Endodermal cell (in vitro differentiated cells): ENCODE results near the gene CYP26B1. TPM values are rescaled to one million over a fixed set of nuclear protein-coding genes. Genes with fewer than 3 reads are reported as not detected.

Experiments
- DNase-seq: peaks from one replicate; pipeline ENCODE4 v3.0.0-alpha.2; 2017
- H3K27ac ChIP-seq: 2 replicates; pipeline ENCODE4 v1.5.1; 2013; ENCODE audit warnings: mild to moderate bottlenecking, low read depth, low read length, moderate library complexity
- H3K27me3 ChIP-seq: 2 replicates; pipeline ENCODE4 v1.6.1; 2013; ENCODE audit warnings: mild to moderate bottlenecking, low read length, moderate library complexity; ENCODE audit not compliant: insufficient read depth, control insufficient read depth, poor library complexity, severe bottlenecking
- H3K36me3 ChIP-seq: 2 replicates; pipeline ENCODE4 v1.7.0; 2013; ENCODE audit warnings: mild to moderate bottlenecking, low read length, moderate library complexity; ENCODE audit not compliant: control insufficient read depth, insufficient read depth
- H3K4me1 ChIP-seq: one replicate; pipeline ENCODE4 v1.7.0; 2013; ENCODE audit warnings: low read length; ENCODE audit not compliant: control insufficient read depth, insufficient read depth
- H3K4me3 ChIP-seq: 2 replicates; pipeline ENCODE4 v1.5.1; 2013; ENCODE audit warnings: mild to moderate bottlenecking, low read length, moderate library complexity
- H3K9ac ChIP-seq: 2 replicates; pipeline ENCODE4 v1.6.1; 2013; ENCODE audit warnings: mild to moderate bottlenecking, low read length, moderate library complexity; ENCODE audit not compliant: poor library complexity, severe bottlenecking; ENCODE audit errors: extremely low read depth
- H3K9me3 ChIP-seq: 2 replicates; pipeline ENCODE4 v1.6.1; 2013; ENCODE audit warnings: mild to moderate bottlenecking, low read length, moderate library complexity; ENCODE audit not compliant: control insufficient read depth
- H3K27ac Mint-ChIP-seq: 2 replicates; pipeline ENCODE4 v1.8.0; 2020; ENCODE audit warnings: mixed read lengths
- H3K27me3 Mint-ChIP-seq: 2 replicates; pipeline ENCODE4 v1.8.0; 2021; ENCODE audit warnings: mild to moderate bottlenecking, mixed read lengths; ENCODE audit not compliant: insufficient read depth
- H3K36me3 Mint-ChIP-seq: 2 replicates; pipeline ENCODE4 v1.8.0; 2020; ENCODE audit warnings: low read depth, mixed read lengths
- H3K4me1 Mint-ChIP-seq: 2 replicates; pipeline ENCODE4 v1.8.0; 2020; ENCODE audit warnings: mixed read lengths
- H3K4me3 Mint-ChIP-seq: 2 replicates; pipeline ENCODE4 v1.8.0; 2020; ENCODE audit warnings: mild to moderate bottlenecking, moderate library complexity, mixed read lengths
- H3K9me3 Mint-ChIP-seq: 2 replicates; pipeline ENCODE4 v1.8.0; 2020; ENCODE audit warnings: mild to moderate bottlenecking, mixed read lengths
- WGBS, 2 experiments: methylation state at CpG; one replicate each; pipeline versions ENCODE4 v1.1.5 to v1.1.7; 2013; ENCODE audit warnings: missing lambda C conversion rate in 2 of 2, mixed read lengths in 1 of 2; ENCODE audit not compliant: insufficient coverage in 1 of 2, insufficient read length in 1 of 2; 5-methylcytosine and 5-hydroxymethylcytosine counted together
- total RNA-seq, 2 donors: library from RNA; stranded (reverse); fragmentation: NEBNext Ultra II Directional in 1 of 2; extraction: Animal tissue kit (Norgen Biotek cat#: 25700) in 1 of 2; gene quantifications; 2 replicates in 1 of 2; 3 replicates in 1 of 2; pipeline ENCODE4 v1.2.1, GENCODE V29; 2021
- TF ChIP-seq, protein P1 (sequence below): fragments of 200-600 bp; sonication (generic); conservative IDR thresholded peaks from 2 replicates; pipeline ENCODE4 v1.5.0; 2021; ENCODE audit warnings: antibody characterized with exemption, mild to moderate bottlenecking

The CYP26B1 gene
- total RNA-seq, 2 donors from 2014 or later = 0.09 to 0.91 TPM

DNA sequence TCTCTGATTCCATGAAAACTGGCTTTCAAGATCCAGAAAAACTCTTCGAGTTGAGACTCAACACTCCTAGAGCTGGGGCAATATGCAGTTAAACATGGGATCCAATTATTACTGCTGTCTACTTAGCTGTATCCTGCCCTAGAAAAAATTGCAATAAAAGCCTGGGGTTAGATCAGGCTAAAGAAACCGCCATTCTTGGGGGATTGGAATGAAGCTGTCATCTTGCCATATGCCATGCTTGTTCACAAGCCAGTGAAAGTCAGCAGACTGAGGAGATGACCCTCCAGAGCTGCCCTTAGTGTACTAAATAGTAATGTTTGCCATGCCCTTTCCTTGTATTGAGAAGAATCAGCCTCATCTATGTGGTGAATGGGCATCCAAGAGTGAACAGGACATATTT is 30.9 kb upstream of the CYP26B1 start:
- H3K27ac ChIP-seq = no peak overlapping the region
- H3K4me1 Mint-ChIP-seq = peaks cover 8% of the 10 kb centered on the region
- no peaks in the 10 kb centered on the region for H3K27me3 Mint-ChIP-seq
- H3K9me3 Mint-ChIP-seq = no peaks in the 10 kb centered on the region
- no peaks in the 10 kb centered on the region for H3K9me3 ChIP-seq
- H3K36me3 Mint-ChIP-seq = peaks cover 49% of the 10 kb centered on the region
- H3K27ac Mint-ChIP-seq = no peak overlapping the region
- H3K4me1 ChIP-seq = peaks cover 8% of the 10 kb centered on the region
- no peak for DNase-seq
- no peak overlapping the region for H3K9ac ChIP-seq
- TF ChIP-seq, protein P1, sequence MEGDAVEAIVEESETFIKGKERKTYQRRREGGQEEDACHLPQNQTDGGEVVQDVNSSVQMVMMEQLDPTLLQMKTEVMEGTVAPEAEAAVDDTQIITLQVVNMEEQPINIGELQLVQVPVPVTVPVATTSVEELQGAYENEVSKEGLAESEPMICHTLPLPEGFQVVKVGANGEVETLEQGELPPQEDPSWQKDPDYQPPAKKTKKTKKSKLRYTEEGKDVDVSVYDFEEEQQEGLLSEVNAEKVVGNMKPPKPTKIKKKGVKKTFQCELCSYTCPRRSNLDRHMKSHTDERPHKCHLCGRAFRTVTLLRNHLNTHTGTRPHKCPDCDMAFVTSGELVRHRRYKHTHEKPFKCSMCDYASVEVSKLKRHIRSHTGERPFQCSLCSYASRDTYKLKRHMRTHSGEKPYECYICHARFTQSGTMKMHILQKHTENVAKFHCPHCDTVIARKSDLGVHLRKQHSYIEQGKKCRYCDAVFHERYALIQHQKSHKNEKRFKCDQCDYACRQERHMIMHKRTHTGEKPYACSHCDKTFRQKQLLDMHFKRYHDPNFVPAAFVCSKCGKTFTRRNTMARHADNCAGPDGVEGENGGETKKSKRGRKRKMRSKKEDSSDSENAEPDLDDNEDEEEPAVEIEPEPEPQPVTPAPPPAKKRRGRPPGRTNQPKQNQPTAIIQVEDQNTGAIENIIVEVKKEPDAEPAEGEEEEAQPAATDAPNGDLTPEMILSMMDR = no peak
- H3K27me3 ChIP-seq = no peaks in the 10 kb centered on the region
- no peak overlapping the region for H3K4me3 ChIP-seq
- 92 to 98% methylated on average over 2 of the region's 2 CpGs for WGBS, 2 experiments
- H3K36me3 ChIP-seq = peaks cover 36% of the 10 kb centered on the region
- no peak overlapping the region for H3K4me3 Mint-ChIP-seq

DNA sequence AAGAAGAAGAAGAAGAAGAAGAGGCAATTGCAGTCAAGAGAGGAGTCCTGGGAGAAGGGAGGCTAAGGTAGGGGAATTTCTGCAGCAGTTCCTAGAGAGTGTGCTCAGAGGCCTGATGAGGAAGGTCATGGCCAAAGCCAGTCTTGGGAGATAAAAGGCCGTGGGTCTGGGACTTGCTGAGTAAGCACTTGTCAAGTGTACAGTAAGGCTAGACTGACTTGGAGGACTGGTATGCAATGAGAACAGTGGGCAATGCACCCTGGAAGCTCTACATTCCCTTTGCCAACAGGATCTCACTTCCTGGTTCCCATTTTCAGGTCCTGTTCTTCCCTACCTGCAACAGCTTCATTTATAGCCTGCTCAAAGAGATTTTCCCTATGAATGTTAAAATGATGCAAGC is 28.6 kb upstream of the CYP26B1 start:
- Mint-ChIP-seq H3K27me3 (no peaks in the 10 kb centered on the region), H3K9me3 (no peaks in the 10 kb centered on the region), H3K4me1 (peaks cover 12% of the 10 kb centered on the region), H3K27ac (no peak overlapping the region), H3K4me3 (no peak overlapping the region), H3K36me3 (peaks cover 33% of the 10 kb centered on the region)
- Histone ChIP-seq H3K27ac (no peak overlapping the region), H3K9ac (no peak overlapping the region), H3K4me3 (no peak overlapping the region), H3K9me3 (no peaks in the 10 kb centered on the region), H3K4me1 (peaks cover 9% of the 10 kb centered on the region), H3K36me3 (peaks cover 36% of the 10 kb centered on the region), H3K27me3 (no peaks in the 10 kb centered on the region)
- 71 to 83% methylated on average over 1 of the region's 1 CpG for WGBS, 2 experiments
- TF ChIP-seq, protein P1 = no peak
- no peak for DNase-seq

DNA sequence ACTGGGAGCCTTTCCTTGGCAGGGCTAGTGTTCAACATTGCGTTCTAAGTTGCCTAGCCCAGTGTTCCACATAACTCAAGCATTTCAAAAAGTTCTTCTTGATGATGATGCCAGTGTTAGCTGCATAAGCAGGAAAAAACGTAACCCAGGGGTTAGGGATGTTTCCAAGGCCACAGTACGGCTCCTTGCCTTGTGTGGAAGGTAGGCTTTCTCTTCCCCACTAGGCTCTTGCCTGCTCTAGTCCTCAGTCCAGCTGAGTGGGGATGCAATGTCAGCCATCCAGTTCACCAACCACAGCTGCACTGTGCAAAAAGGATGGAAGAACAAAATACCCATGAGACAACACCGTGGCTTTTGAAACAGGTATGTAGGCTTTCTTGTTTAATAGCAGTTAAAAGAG is 28.0 kb upstream of the CYP26B1 start:
- H3K9me3 Mint-ChIP-seq = no peaks in the 10 kb centered on the region
- TF ChIP-seq, protein P1 = no peak
- H3K4me1 Mint-ChIP-seq = peaks cover 12% of the 10 kb centered on the region
- H3K36me3 Mint-ChIP-seq = peaks cover 30% of the 10 kb centered on the region
- Histone ChIP-seq H3K36me3 (peaks cover 36% of the 10 kb centered on the region), H3K4me3 (no peak overlapping the region), H3K27me3 (no peaks in the 10 kb centered on the region), H3K9ac (no peak overlapping the region), H3K4me1 (peaks cover 9% of the 10 kb centered on the region), H3K9me3 (no peaks in the 10 kb centered on the region), H3K27ac (no peak overlapping the region)
- no peak for DNase-seq
- WGBS, 2 experiments = 79 to 93% methylated on average over 2 to 4 of the region's 4 CpGs
- H3K27me3 Mint-ChIP-seq = no peaks in the 10 kb centered on the region
- H3K27ac Mint-ChIP-seq = no peak overlapping the region
- no peak overlapping the region for H3K4me3 Mint-ChIP-seq
